ENCODE results near the gene CCDC152. TPM values are rescaled to one million over a fixed set of nuclear protein-coding genes. Genes with fewer than 3 reads are reported as not detected.
"Not testable (repeated sequence)": the region's sequence is repeated elsewhere in the genome, so short reads cannot be mapped to it uniquely, and the experiment has no call there.

Gene CCDC152
- total RNA-seq, 1 donor from 2014 or later = 4.9 TPM

DNA sequence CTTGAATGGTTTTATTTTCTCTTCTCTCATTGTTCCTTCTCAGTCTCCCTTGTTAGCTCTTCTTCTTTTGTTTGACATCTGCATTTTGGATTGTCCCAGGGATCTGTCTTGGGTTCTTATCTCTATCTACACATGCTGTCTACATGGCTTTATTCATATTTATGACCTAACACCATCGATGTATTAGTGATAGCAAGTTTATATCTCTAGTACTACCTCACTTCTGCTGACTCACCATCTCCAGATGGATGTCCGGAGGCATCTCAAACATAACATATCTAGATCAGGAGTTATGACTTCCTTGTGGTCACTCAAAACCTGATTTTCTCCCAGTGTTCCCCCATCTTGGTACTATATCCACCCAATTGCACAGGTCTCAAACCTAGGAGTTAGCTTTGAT is 74.3 kb downstream of the CCDC152 start:
- DNase-seq (ENCODE audit: low spot score) = no peak
- no peaks in the 10 kb centered on the region for H3K36me3 Mint-ChIP-seq (ENCODE audit: low read depth)
- no peaks in the 10 kb centered on the region for H3K9me3 Mint-ChIP-seq
- H3K4me1 Mint-ChIP-seq (ENCODE audit: low read depth) = no peaks in the 10 kb centered on the region
- H3K27me3 Mint-ChIP-seq (ENCODE audit: insufficient read depth) = peaks cover 5% of the 10 kb centered on the region
- no peak overlapping the region for H3K27ac Mint-ChIP-seq
- no peak overlapping the region for H3K4me3 Mint-ChIP-seq
- intact Hi-C loops (cut with micrococcal nuclease) = no loop called here

DNA sequence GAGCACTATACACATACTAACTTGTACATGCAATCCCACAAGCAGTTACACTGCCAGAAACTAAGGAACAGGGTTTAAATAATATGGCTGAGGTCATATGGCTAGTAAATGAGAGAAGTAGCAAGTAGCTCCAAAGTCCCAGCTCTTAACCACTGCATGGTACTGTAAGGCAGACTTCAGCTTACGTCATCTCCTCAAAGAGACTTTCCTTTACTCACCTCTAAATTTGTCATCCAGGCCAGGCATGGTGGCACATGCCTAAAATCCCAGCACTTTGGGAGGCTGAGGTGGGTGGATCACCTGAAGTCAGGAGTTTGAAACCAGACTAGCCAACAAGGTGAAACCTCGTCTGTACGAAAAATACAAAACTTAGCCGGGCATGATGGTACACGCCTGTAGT is 75.4 kb downstream of the CCDC152 start:
- Mint-ChIP-seq H3K9me3 (no peaks in the 10 kb centered on the region), H3K4me1 (ENCODE audit: low read depth) (no peaks in the 10 kb centered on the region), H3K27ac (no peak overlapping the region), H3K27me3 (ENCODE audit: insufficient read depth) (peaks cover 5% of the 10 kb centered on the region), H3K36me3 (ENCODE audit: low read depth) (no peaks in the 10 kb centered on the region), H3K4me3 (no peak overlapping the region)
- DNase-seq (ENCODE audit: low spot score) = no peak
- intact Hi-C loops (cut with micrococcal nuclease) = no loop called here

DNA sequence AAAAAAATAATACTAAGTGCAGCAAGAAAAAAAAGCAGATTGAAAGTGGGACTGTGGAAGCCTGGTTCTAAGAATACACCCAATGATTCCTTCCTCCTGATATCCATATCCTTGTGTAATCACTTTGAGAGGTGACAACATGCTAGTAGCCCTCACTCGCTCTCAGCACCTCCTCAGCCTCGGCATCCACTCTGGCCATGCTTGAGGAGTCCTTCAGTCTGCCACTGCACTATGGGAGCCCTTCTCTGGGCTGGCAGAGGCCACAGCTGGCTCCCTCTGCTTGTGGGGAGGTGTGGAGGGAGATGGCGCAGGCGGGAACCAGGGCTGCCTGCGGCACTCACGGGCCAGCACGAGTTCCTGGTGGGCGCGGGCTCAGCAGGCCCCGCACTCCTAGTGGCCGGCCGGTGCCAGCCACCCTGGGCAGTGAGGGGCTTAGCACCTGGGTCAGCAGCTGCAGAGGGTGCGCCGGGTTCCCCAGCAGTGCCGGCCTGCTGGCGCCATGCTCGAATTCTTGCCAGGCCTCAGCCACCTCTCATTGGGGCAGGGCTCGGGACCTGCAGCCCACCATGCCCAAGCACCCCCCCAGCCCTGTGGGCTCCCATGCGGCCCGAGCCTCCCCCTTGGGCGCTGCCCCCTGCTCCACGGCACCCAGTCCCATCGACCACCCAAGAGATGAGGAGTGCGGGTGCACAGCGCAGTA is 79.6 kb downstream of the CCDC152 start:
- peaks cover under 1% of the 10 kb centered on the region for H3K27me3 Mint-ChIP-seq (ENCODE audit: insufficient read depth)
- no peak for DNase-seq (ENCODE audit: low spot score)

DNA sequence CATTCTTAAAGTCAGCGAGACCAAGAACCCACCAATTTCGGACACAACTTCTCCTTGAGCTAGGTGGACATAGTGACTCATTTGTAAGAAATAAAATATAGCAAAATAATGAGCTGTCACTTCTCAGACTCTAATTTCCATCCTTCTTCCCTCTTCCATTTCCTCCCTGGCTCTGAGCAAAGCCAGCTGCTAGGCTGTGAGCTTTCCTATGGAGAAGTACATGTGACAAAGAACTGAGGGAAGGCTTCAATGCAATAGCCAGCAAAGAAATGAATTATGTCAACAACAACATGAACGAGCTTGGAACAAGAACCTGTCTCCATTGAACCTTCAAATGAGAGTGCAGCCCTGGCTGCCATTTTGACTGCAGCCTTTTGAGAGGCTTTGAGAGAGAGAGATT is 81.0 kb downstream of the CCDC152 start:
- Mint-ChIP-seq H3K4me3 (no peak overlapping the region), H3K4me1 (ENCODE audit: low read depth) (no peaks in the 10 kb centered on the region), H3K27me3 (ENCODE audit: insufficient read depth) (no peaks in the 10 kb centered on the region), H3K36me3 (ENCODE audit: low read depth) (no peaks in the 10 kb centered on the region), H3K9me3 (no peaks in the 10 kb centered on the region), H3K27ac (no peak overlapping the region)
- intact Hi-C loops (cut with micrococcal nuclease) = no loop called here
- no peak for DNase-seq (ENCODE audit: low spot score)

More for the DNA sequence above, 79.6 kb downstream of the CCDC152 start:
- Mint-ChIP-seq H3K36me3 (ENCODE audit: low read depth) (no peaks in the 10 kb centered on the region), H3K4me3 (no peak overlapping the region), H3K27ac (no peak overlapping the region), H3K9me3 (no peaks in the 10 kb centered on the region), H3K4me1 (ENCODE audit: low read depth) (no peaks in the 10 kb centered on the region)
- intact Hi-C loops (cut with micrococcal nuclease) = no loop called here

DNA sequence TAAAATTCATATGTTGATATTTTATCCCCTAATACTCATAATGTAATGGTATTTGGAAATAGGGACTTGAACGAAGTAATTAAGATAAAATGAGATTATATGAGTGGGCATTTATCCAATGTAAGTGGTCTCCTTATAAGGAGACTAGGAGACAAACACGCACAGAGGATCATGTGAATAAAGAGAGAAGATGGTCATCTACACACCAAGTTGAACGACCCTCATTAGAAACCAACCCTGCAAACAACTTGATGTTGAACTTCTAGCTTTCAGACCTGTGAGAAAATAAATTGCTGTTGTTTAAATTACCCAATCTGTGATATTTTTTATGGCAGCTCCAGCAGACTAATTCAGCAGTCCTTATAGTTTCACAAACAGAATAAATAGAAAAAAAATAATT is 82.6 kb downstream of the CCDC152 start:
- Mint-ChIP-seq H3K27me3 (ENCODE audit: insufficient read depth) (no peaks in the 10 kb centered on the region), H3K9me3 (no peaks in the 10 kb centered on the region), H3K4me1 (ENCODE audit: low read depth) (no peaks in the 10 kb centered on the region), H3K36me3 (ENCODE audit: low read depth) (no peaks in the 10 kb centered on the region), H3K27ac (no peak overlapping the region), H3K4me3 (no peak overlapping the region)
- intact Hi-C loops (cut with micrococcal nuclease) = no loop called here
- DNase-seq (ENCODE audit: low spot score) = no peak

DNA sequence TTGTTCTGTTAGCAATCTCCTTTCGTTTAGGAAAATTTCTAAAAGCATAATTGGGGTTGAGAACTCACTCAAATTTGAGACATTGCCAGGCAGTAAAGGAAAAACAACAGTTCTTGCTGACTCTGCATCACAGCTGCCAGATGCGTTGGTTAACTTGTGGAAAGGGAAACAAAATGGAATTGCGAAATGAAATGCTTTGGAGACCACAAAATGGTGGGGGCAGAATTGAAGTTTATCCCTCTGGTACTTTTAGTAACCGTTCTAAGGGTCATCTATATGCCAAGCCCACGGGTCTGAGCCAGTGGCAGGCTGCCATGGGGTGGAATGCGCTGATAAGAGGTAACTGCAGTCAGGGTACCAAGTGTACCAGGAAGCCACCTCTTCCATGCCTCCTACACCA is 83.7 kb downstream of the CCDC152 start:
- Mint-ChIP-seq H3K27ac (no peak overlapping the region), H3K36me3 (ENCODE audit: low read depth) (no peaks in the 10 kb centered on the region), H3K27me3 (ENCODE audit: insufficient read depth) (no peaks in the 10 kb centered on the region), H3K4me1 (ENCODE audit: low read depth) (no peaks in the 10 kb centered on the region), H3K4me3 (no peak overlapping the region), H3K9me3 (no peaks in the 10 kb centered on the region)
- intact Hi-C loops (cut with micrococcal nuclease) = no loop called here
- DNase-seq (ENCODE audit: low spot score) = no peak

DNA sequence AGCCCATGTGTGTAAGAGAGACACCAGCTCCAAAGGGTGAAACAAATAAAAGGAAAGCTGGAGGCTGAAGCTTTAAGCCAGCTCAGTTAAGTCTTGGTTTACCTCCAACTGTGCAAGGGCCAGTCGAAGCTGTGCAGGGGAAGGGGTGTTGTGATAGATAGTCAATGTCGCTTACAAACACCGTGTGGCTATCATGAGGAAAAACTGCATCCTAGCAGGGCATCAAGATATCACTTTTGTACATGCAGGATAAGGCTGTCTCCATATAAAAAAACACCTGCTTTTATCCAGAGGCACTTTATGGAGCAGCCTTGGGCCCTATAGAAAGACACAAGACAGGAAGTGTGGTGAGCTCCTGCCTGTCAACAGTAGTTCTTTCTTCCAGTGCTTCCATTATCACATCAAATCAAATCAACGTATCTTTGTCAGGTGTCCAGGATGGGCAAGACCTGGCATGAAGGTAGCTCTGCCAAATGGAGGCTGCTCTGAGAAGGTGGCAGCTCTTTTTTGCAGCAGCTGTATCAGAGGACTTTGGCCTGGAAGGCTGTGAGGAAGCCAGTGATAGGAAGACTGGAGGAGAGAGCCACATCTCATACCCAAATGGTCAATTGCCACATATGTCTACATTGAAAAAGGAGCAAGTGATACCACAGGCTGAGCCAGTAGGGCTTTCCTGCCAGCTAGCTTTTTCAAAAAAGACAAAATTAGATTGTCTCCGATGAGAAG is 84.4 kb downstream of the CCDC152 start:
- DNase-seq (ENCODE audit: low spot score) = no peak
- intact Hi-C loops (cut with micrococcal nuclease) = no loop called here
- Mint-ChIP-seq H3K4me1 (ENCODE audit: low read depth) (no peaks in the 10 kb centered on the region), H3K36me3 (ENCODE audit: low read depth) (no peaks in the 10 kb centered on the region), H3K4me3 (no peak overlapping the region), H3K27me3 (ENCODE audit: insufficient read depth) (no peaks in the 10 kb centered on the region), H3K27ac (no peak overlapping the region), H3K9me3 (no peaks in the 10 kb centered on the region)

DNA sequence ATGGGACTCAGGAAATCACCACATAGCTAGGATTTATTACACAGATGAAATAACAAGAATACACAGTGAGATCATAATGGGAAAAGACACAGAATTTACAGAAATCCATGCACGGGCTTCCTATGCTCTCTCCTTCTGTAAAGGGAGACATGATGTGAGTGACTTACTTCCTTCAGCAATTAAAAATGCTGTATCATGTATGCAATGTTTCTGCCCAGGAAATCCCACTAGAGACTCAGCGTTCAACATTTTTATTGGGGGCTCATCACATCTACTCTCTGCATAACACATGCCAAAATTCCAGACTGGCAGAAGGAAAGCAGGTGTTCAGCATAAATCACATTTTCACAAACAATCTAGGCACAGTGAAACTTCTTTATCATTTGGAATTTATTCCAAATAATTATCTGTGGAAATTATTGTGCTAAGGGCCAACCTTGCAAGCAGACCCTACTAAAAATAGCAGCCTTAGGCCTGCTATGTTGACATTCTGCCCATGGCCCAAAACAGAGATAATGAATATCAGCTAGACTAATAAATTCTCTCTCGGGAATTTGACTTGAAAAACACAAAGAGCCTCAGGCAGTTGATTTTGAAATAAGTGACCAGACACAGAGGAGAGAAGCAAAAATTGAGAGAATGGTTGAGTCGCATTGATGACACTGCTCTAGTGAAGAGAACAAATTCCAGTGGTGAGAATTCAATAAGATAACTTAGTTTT is 86.5 kb downstream of the CCDC152 start:
- no peaks in the 10 kb centered on the region for H3K9me3 Mint-ChIP-seq
- no peak for DNase-seq (ENCODE audit: low spot score)
- H3K4me1 Mint-ChIP-seq (ENCODE audit: low read depth) = no peaks in the 10 kb centered on the region
- H3K4me3 Mint-ChIP-seq = no peak overlapping the region
- intact Hi-C loops (cut with micrococcal nuclease) = no loop called here
- no peak overlapping the region for H3K27ac Mint-ChIP-seq
- H3K27me3 Mint-ChIP-seq (ENCODE audit: insufficient read depth) = no peaks in the 10 kb centered on the region
- no peaks in the 10 kb centered on the region for H3K36me3 Mint-ChIP-seq (ENCODE audit: low read depth)

DNA sequence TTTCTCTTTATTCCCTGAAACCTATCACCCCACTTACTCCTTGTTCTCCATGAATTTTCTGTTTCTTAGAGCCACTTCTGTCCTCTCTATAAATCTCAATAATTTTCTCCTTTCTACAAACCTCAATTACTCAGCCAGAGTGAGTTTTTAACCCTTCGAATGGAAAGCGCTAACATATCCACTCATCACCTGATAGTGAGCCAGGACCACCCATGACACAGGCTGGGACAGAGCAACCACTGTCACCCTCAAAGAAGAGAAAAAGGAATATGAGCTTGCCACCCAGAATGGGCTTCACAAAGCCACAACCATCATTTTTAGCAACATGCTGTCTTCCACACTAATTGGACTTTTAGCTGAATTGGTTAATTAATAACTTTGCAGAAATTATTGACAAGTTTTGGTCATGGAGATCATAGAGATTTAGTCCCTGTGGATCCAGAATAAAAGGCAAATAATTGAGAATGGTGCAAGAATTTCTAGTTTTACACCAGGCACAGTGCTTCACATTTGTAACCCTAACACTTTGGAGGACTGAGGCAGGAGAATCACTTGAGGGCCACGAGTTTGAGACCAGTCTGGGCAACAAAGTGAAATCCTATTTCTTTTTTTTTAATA is 87.2 kb downstream of the CCDC152 start:
- H3K27ac Mint-ChIP-seq = no peak overlapping the region
- no peaks in the 10 kb centered on the region for H3K9me3 Mint-ChIP-seq
- no peak for DNase-seq (ENCODE audit: low spot score)
- no peaks in the 10 kb centered on the region for H3K27me3 Mint-ChIP-seq (ENCODE audit: insufficient read depth)
- no peak overlapping the region for H3K4me3 Mint-ChIP-seq
- no peaks in the 10 kb centered on the region for H3K4me1 Mint-ChIP-seq (ENCODE audit: low read depth)
- H3K36me3 Mint-ChIP-seq (ENCODE audit: low read depth) = no peaks in the 10 kb centered on the region
- intact Hi-C loops (cut with micrococcal nuclease) = no loop called here

DNA sequence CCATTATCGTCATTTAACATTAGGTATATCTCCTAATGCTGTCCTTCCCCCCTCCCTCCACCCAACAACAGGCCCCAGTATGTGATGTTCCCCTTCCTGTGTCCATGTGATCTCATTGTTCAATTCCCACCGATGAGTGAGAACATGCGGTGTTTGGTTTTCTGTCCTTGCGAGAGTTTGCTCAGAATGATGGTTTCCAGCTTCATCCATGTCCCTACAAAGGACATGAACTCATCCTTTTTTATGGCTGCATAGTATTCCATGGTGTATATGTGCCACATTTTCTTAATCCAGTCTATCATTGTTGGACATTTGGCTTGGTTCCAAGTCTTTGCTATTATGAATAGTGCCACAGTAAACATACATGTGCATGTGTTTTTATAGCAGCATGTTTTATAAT is 87.8 kb downstream of the CCDC152 start:
- intact Hi-C loops (cut with micrococcal nuclease); H3K4me1 Mint-ChIP-seq (ENCODE audit: low read depth); H3K9me3 Mint-ChIP-seq; H3K36me3 Mint-ChIP-seq (ENCODE audit: low read depth); DNase-seq (ENCODE audit: low spot score); H3K4me3 Mint-ChIP-seq; H3K27ac Mint-ChIP-seq; H3K27me3 Mint-ChIP-seq (ENCODE audit: insufficient read depth): not testable (repeated sequence)

DNA sequence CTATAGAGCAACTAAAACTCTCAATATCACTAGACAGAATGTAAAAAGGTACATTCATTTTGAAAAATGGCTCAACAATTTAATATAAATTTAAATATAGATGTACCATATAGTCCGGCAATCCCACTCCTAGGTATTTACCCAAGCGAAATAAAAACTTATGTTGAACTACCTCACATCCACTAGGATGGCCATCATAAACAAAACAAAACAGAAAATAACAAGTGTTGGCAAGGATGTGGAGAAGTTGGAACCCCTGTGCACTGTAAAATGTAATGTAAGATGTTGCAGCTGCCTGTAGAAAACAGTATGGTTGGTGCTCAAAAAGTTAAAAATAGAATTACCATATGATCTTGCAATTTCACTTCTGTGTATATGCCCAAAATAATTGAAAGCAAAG is 91.9 kb downstream of the CCDC152 start:
- no peaks in the 10 kb centered on the region for H3K9me3 Mint-ChIP-seq
- DNase-seq (ENCODE audit: low spot score) = no peak
- no peak overlapping the region for H3K27ac Mint-ChIP-seq
- no peaks in the 10 kb centered on the region for H3K4me1 Mint-ChIP-seq (ENCODE audit: low read depth)
- intact Hi-C loops (cut with micrococcal nuclease) = no loop called here
- no peaks in the 10 kb centered on the region for H3K36me3 Mint-ChIP-seq (ENCODE audit: low read depth)
- no peak overlapping the region for H3K4me3 Mint-ChIP-seq
- H3K27me3 Mint-ChIP-seq (ENCODE audit: insufficient read depth) = peaks cover 2% of the 10 kb centered on the region

DNA sequence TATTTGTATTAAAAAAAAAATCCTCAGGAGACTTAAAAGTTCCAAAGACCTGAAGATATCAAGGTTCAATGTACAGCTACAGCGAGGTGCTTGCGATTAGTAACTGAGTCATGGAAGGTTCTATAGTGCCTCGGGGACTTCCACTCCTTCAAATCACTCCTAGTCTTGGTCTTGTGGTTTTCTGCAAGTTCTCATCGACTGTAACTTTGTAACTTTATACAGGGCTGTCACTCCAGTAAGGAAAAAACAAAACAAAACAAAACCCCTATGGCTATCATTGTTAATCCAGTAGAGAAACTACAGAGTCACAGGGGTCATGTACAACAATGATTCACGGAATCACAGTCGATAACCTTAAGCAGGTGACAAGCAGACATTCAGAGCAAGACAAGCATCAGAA is 94.9 kb downstream of the CCDC152 start:
- Mint-ChIP-seq H3K4me3 (no peak overlapping the region), H3K9me3 (no peaks in the 10 kb centered on the region), H3K36me3 (ENCODE audit: low read depth) (no peaks in the 10 kb centered on the region), H3K27me3 (ENCODE audit: insufficient read depth) (peaks cover 4% of the 10 kb centered on the region), H3K4me1 (ENCODE audit: low read depth) (no peaks in the 10 kb centered on the region), H3K27ac (no peak overlapping the region)
- intact Hi-C loops (cut with micrococcal nuclease) = no loop called here
- DNase-seq (ENCODE audit: low spot score) = no peak
